ENCODE measurements around the gene VEGFB. TPM values are rescaled to one million over a fixed set of nuclear protein-coding genes. Genes with fewer than 3 reads are reported as not detected.
A peak's percentile ranks its signal among the peaks of the same experiment; 100 is the strongest.

Gene VEGFB
- total RNA-seq, 1 experiment from 2014 or later = 47.5 TPM

DNA sequence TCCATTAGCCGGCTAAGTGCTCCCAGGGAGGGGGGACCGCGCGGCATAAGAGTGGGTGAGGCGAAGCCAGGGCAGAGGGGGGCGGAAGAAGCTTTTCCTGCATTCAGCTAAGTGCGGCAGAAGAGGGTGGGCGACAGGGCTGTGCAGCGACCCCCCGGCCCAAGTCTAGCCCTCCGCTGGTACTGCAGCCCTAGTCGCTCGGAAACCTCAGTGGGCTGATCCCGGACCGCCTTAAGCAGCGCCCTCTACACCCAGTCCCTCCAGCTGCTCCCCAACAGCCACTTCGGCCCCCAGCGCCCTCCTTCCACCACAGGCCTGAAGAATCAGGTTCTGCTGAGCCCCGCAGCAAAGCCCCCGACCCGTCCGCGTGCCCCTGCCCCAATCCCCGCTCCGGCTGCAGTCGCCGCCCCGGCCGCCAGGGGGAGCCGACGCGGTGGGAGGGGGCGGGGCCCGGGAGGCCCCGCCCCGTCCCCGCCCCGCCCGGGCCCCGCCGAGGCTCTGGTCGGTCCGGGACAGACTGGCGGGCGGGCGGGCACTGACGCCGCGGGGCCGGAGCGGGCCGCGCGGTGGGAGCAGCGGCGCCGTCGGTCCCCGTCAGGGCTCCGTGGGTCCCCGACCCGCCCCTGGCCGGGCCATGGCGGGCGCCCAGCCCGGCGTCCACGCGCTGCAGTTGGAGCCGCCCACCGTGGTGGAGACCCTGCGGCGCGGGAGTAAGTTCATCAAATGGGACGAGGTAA is 16.8 kb downstream of the VEGFB start, which contains the start of gene PLCB3 (continued):
- TF ChIP-seq, protein P1, sequence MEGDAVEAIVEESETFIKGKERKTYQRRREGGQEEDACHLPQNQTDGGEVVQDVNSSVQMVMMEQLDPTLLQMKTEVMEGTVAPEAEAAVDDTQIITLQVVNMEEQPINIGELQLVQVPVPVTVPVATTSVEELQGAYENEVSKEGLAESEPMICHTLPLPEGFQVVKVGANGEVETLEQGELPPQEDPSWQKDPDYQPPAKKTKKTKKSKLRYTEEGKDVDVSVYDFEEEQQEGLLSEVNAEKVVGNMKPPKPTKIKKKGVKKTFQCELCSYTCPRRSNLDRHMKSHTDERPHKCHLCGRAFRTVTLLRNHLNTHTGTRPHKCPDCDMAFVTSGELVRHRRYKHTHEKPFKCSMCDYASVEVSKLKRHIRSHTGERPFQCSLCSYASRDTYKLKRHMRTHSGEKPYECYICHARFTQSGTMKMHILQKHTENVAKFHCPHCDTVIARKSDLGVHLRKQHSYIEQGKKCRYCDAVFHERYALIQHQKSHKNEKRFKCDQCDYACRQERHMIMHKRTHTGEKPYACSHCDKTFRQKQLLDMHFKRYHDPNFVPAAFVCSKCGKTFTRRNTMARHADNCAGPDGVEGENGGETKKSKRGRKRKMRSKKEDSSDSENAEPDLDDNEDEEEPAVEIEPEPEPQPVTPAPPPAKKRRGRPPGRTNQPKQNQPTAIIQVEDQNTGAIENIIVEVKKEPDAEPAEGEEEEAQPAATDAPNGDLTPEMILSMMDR (IDR thresholded peaks at IDR 0.05 in 2 of 3, conservative IDR thresholded peaks at IDR 0.05 in 1 of 3; ENCODE audit: borderline replicate concordance in 1 of 3, insufficient read depth in 1 of 3, low read depth in 2 of 3, low read length in 2 of 3) = peak in 2 of 3 experiments; percentile 52 to 66; a peak in 4 of 6 replicates

DNA sequence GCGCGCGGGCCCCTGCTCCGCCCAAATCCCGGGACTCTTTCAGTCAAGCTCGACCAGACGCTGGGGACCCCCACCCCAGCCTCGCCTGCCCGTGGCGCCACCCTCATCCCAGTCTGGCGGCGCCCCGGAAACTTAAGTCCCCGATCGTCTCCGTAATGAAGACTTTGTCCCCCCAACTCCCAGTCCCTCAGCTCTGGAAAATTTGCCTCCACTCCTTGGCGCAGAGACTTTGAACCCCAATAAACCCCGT is 17.3 kb downstream of the VEGFB start:
- intact Hi-C loops (cut with micrococcal nuclease) = loop anchor here (2.0 kb wide), 1 partner anchor 53 kb away; the partner anchor contains the start of gene ESRRA
- H3K27me3 ChIP-seq (ENCODE audit: insufficient read depth, low read length) = no peaks in the 10 kb centered on the region
- no peaks in the 10 kb centered on the region for H3K9me2 ChIP-seq (ENCODE audit: insufficient read depth)
- no peak for DNase-seq (ENCODE audit: low read depth, low spot score)
- TF ChIP-seq CEBPB (IDR thresholded peaks at IDR 0.05; ENCODE audit: low read depth) (no peak), SIN3A (IDR thresholded peaks at IDR 0.05; ENCODE audit: low read depth) (no peak), ELF1 (IDR thresholded peaks at IDR 0.05; ENCODE audit: borderline replicate concordance, low read depth) (no peak), EGR1 (IDR thresholded peaks at IDR 0.05; ENCODE audit: low read depth) (no peak), EZH2phosphoT487 (IDR thresholded peaks at IDR 0.05; ENCODE audit: borderline replicate concordance) (no peak), ZNF274 (IDR thresholded peaks at IDR 0.05; ENCODE audit: low read depth, low read length) (no peak), FOSL1 (IDR thresholded peaks at IDR 0.05; ENCODE audit: low read depth) (no peak), POLR2AphosphoS5 (IDR thresholded peaks at IDR 0.05; ENCODE audit: low read depth, low read length) (no peak)
- peaks cover 27 to 66% of the 10 kb centered on the region in 2 experiments for H3K4me1 ChIP-seq (ENCODE audit: control insufficient read depth in 1 of 2, insufficient read depth in 2 of 2, low read length in 2 of 2)
- no peaks in the 10 kb centered on the region for H3K9me3 ChIP-seq (ENCODE audit: control insufficient read depth in 1 of 2, insufficient read depth in 1 of 2, low read depth in 1 of 2, low read length in 2 of 2)
- H3K36me3 ChIP-seq (ENCODE audit: control insufficient read depth in 1 of 2, insufficient read depth in 2 of 2, low read length in 2 of 2) = peaks cover 9 to 25% of the 10 kb centered on the region in 2 experiments; a peak in 3 of 4 replicates
- CTCF ChIA-PET = interaction anchor here (1.1 to 1.5 kb wide), 4 partner anchors 18 to 105 kb away, joined by 3 to 11 read pairs (median 4); partner anchors contain the start of genes NUDT22 and TRPT1
- RAD21 ChIA-PET (ENCODE audit: low non-redundant PET in 1 of 2, low total read pairs in 2 of 2, uncharacterized antibody in 2 of 2, unreplicated experiment in 2 of 2) = interaction anchor here in 1 of 2 experiments (1.3 kb wide), 1 partner anchor 47 kb away, joined by 4 read pairs; no protein-coding TSS in a partner anchor
- peak overlapping the region; percentile 97 for H3K9ac ChIP-seq (ENCODE audit: low read length)
- peak overlapping the region; percentile 96 to 98 for H3K4me3 ChIP-seq (replicated peaks in 1 of 2; ENCODE audit: low read depth in 1 of 2, low read length in 2 of 2)
- no TSS peak for BruUV-seq (replicated peaks)
- H2AFZ ChIP-seq (ENCODE audit: low read depth, low read length, poor library complexity, severe bottlenecking) = no peak overlapping the region
- H4K20me1 ChIP-seq (ENCODE audit: insufficient read depth) = no peaks in the 10 kb centered on the region
- POLR2A ChIA-PET = interaction anchor here (0.9 to 1.9 kb wide), 3 partner anchors 17 to 66 kb away, joined by 3 to 10 read pairs (median 7); partner anchors contain the start of genes PRDX5 and TRMT112
- H3K79me2 ChIP-seq (ENCODE audit: insufficient read depth, low read length) = peaks cover 35% of the 10 kb centered on the region
- ATAC-seq = no peak
- H3K27ac ChIP-seq (ENCODE audit: low read depth, low read length) = peak overlapping the region; percentile 89
- H3K4me2 ChIP-seq (ENCODE audit: low read length) = peak overlapping the region; percentile 95
